CD4-positive, alpha-beta T cell (primary cell): Measurements from ENCODE around the gene SMYD3. TPM values are rescaled to one million over a fixed set of nuclear protein-coding genes. Genes with fewer than 3 reads are reported as not detected.
"Not testable (repeated sequence)": the region's sequence is repeated elsewhere in the genome, so short reads cannot be mapped to it uniquely, and the experiment has no call there.

Source experiments
- ATAC-seq: fragments of 200-7000 bp; cut with Tn5 transposase; one replicate; pipeline ENCODE4 v1.10.0; 2022; ENCODE audit warnings: mild to moderate bottlenecking; ENCODE audit not compliant: poor library complexity
- CTCF ChIA-PET: fragments of 350-600 bp; sonication (Branson Sonifier 250); formaldehyde crosslinking; loops from one replicate; lab custom pipeline; 2021; ENCODE audit warnings: antibody characterized with exemption, inconsistent platforms; lab: Charles Lee
- POLR2A ChIA-PET: fragments of 350-600 bp; sonication (Branson Sonifier 250); formaldehyde crosslinking; loops from one replicate; lab custom pipeline; 2021; ENCODE audit warnings: antibody characterized with exemption, inconsistent platforms; lab: Charles Lee
- DNase-seq, 14 experiments: peaks; one replicate each; pipeline ENCODE4 v3.0.0-alpha.2; 2013 to 2020; ENCODE audit warnings: mixed read lengths in 2 of 14
- H3K27ac ChIP-seq, 2 donors: one replicate each; pipeline versions ENCODE4 v1.5.1 to v1.7.0; 2013; ENCODE audit warnings: low read length in 2 of 2, low read depth in 1 of 2, mild to moderate bottlenecking in 1 of 2
- H3K27me3 ChIP-seq, 2 experiments: 1 replicate in 1 of 2; 2 replicates in 1 of 2; pipeline versions ENCODE4 v1.6.1 to v1.7.0; 2013; ENCODE audit warnings: low read length in 2 of 2, control low read depth in 1 of 2, mild to moderate bottlenecking in 1 of 2, moderate library complexity in 1 of 2; ENCODE audit not compliant: insufficient read depth in 2 of 2, control insufficient read depth in 1 of 2
- H3K36me3 ChIP-seq: one replicate; pipeline ENCODE4 v1.6.1; 2013; ENCODE audit warnings: low read length, control low read depth; ENCODE audit not compliant: insufficient read depth
- H3K4me1 ChIP-seq: one replicate; pipeline ENCODE4 v1.6.1; 2013; ENCODE audit warnings: low read length, control low read depth; ENCODE audit not compliant: insufficient read depth
- H3K4me3 ChIP-seq: one replicate; pipeline ENCODE4 v1.5.1; 2013; ENCODE audit warnings: mild to moderate bottlenecking, low read length, moderate library complexity
- H3K9me3 ChIP-seq, 2 experiments: 1 replicate in 1 of 2; 2 replicates in 1 of 2; pipeline versions ENCODE4 v1.6.1 to v1.7.0; 2013; ENCODE audit warnings: low read length in 2 of 2, mild to moderate bottlenecking in 2 of 2, control low read depth in 1 of 2, moderate library complexity in 1 of 2; ENCODE audit not compliant: control insufficient read depth in 1 of 2, insufficient read depth in 1 of 2
- H3K27ac Mint-ChIP-seq: one replicate; pipeline ENCODE4 v1.8.0; 2020; ENCODE audit warnings: mixed read lengths
- H3K27me3 Mint-ChIP-seq: one replicate; pipeline ENCODE4 v1.8.0; 2021; ENCODE audit warnings: mixed read lengths
- H3K36me3 Mint-ChIP-seq: one replicate; pipeline ENCODE4 v1.8.0; 2021; ENCODE audit warnings: low read depth, mixed read lengths
- H3K4me1 Mint-ChIP-seq: one replicate; pipeline ENCODE4 v1.8.0; 2021; ENCODE audit warnings: low read depth, mixed read lengths
- H3K4me3 Mint-ChIP-seq: one replicate; pipeline ENCODE4 v1.8.0; 2020; ENCODE audit warnings: mild to moderate bottlenecking, mixed read lengths
- H3K9me3 Mint-ChIP-seq: one replicate; pipeline ENCODE4 v1.8.0; 2020; ENCODE audit warnings: mixed read lengths
- CTCF ChIP-seq: fragments of 200-600 bp; IDR thresholded peaks from one replicate; pipeline ENCODE4 v1.8.0; 2022; ENCODE audit warnings: antibody characterized with exemption, mild to moderate bottlenecking
- intact Hi-C, 2 experiments: fragments of 100-400 bp; cut with DNase I in 1 of 2; cut with micrococcal nuclease in 1 of 2; formaldehyde crosslinking; loops; one replicate each; pipeline versions ENCODE4 v1.15.1 to v1.9.0; 2023 to 2025; cut with DNase I, micrococcal nuclease
- total RNA-seq, 174 experiments: library from RNA in 2 of 174; stranded (reverse) in 2 of 174; gene quantifications; one replicate each; pipeline ENCODE4 v1.2.3 and lab custom pipeline; 2021 to 2026

Gene SMYD3
- total RNA-seq, 2 experiments from 2014 or later, result 18.8 to 19.6 TPM

- POLR2A ChIA-PET, result no interaction called here
- ATAC-seq, result no peak
- H3K4me3 Mint-ChIP-seq, result no peak overlapping the region
- peaks cover 2% of the 10 kb centered on the region for H3K9me3 Mint-ChIP-seq
- no peak for DNase-seq
- no peaks in the 10 kb centered on the region for H3K36me3 ChIP-seq
- H3K9me3 ChIP-seq, result peaks cover 0 to 5% of the 10 kb centered on the region in 2 experiments
- CTCF ChIA-PET, result no interaction called here
- no peaks in the 10 kb centered on the region for H3K27me3 Mint-ChIP-seq
- H3K4me3 ChIP-seq, result no peak overlapping the region
- TF ChIP-seq CTCF, result no peak
- H3K27ac ChIP-seq, result no peak overlapping the region
- no peaks in the 10 kb centered on the region for H3K36me3 Mint-ChIP-seq
- no peak overlapping the region for H3K27ac Mint-ChIP-seq
- H3K4me1 Mint-ChIP-seq, result no peaks in the 10 kb centered on the region
- H3K4me1 ChIP-seq, result no peaks in the 10 kb centered on the region
- no peaks in the 10 kb centered on the region for H3K27me3 ChIP-seq
- intact Hi-C loops, result no loop called here
Observed at GRCh38 chr1:246032031-246032551, 475.0 kb downstream of the SMYD3 start.

GRCh38 chr1:246029616-246030015 lies 477.5 kb downstream of the SMYD3 start:
- H3K4me1 Mint-ChIP-seq, result no peaks in the 10 kb centered on the region
- Histone ChIP-seq H3K4me1 (no peaks in the 10 kb centered on the region), H3K4me3 (no peak overlapping the region), H3K27ac (no peak overlapping the region), H3K9me3 (peaks cover 0 to 5% of the 10 kb centered on the region in 2 experiments), H3K27me3 (no peaks in the 10 kb centered on the region), H3K36me3 (no peaks in the 10 kb centered on the region)
- DNase-seq, result no peak
- ChIA-PET POLR2A (no interaction called here), CTCF (no interaction called here)
- intact Hi-C loops, result no loop called here
- H3K27ac Mint-ChIP-seq, result no peak overlapping the region
- H3K9me3 Mint-ChIP-seq, result peaks cover 2% of the 10 kb centered on the region
- no peak for TF ChIP-seq CTCF
- H3K36me3 Mint-ChIP-seq, result no peaks in the 10 kb centered on the region
- no peak overlapping the region for H3K4me3 Mint-ChIP-seq
- no peak for ATAC-seq
- H3K27me3 Mint-ChIP-seq, result no peaks in the 10 kb centered on the region

GRCh38 chr1:246024118-246024517 lies 483.0 kb downstream of the SMYD3 start:
- POLR2A ChIA-PET, ATAC-seq, H3K36me3 ChIP-seq, H3K4me1 ChIP-seq, H3K27ac Mint-ChIP-seq, H3K27ac ChIP-seq, H3K27me3 ChIP-seq, H3K9me3 ChIP-seq, CTCF ChIA-PET, DNase-seq, H3K4me3 ChIP-seq, intact Hi-C loops, H3K27me3 Mint-ChIP-seq, H3K9me3 Mint-ChIP-seq, H3K36me3 Mint-ChIP-seq, H3K4me3 Mint-ChIP-seq: not testable (repeated sequence)
- peaks cover 10% of the 10 kb centered on the region for H3K4me1 Mint-ChIP-seq
